Activated CD8-positive, alpha-beta T cell treated with anti-CD3 and anti-CD28 coated beads for 36 hours (primary cell): ENCODE data around the gene DNM3. TPM values are rescaled to one million over a fixed set of nuclear protein-coding genes. Genes with fewer than 3 reads are reported as not detected.

Experiments
- ATAC-seq: fragments of 200-7000 bp; cut with Tn5 transposase; one replicate; pipeline ENCODE4 v1.10.0; 2021; ENCODE audit warnings: mild to moderate bottlenecking, moderate library complexity
- CTCF ChIA-PET: fragments of 350-600 bp; sonication (Branson Sonifier 250); formaldehyde crosslinking; loops from one replicate; lab custom pipeline; 2021; ENCODE audit warnings: antibody characterized with exemption; lab: Charles Lee
- POLR2A ChIA-PET: fragments of 350-600 bp; sonication (Branson Sonifier 250); formaldehyde crosslinking; loops from one replicate; lab custom pipeline; 2021; ENCODE audit warnings: antibody characterized with exemption; lab: Charles Lee
- DNase-seq: peaks from one replicate; pipeline ENCODE4 v3.0.0-alpha.2; 2020
- H3K27ac Mint-ChIP-seq: one replicate; pipeline ENCODE4 v1.8.0; 2021; ENCODE audit warnings: mild to moderate bottlenecking, mixed read lengths
- H3K27me3 Mint-ChIP-seq: one replicate; pipeline ENCODE4 v1.8.0; 2021; ENCODE audit warnings: mixed read lengths
- H3K36me3 Mint-ChIP-seq: one replicate; pipeline ENCODE4 v1.8.0; 2021; ENCODE audit warnings: low read depth, mixed read lengths
- H3K4me1 Mint-ChIP-seq: one replicate; pipeline ENCODE4 v1.8.0; 2021; ENCODE audit warnings: low read depth, mixed read lengths
- H3K4me3 Mint-ChIP-seq: one replicate; pipeline ENCODE4 v1.8.0; 2021; ENCODE audit warnings: mild to moderate bottlenecking, moderate library complexity, mixed read lengths
- H3K9me3 Mint-ChIP-seq: one replicate; pipeline ENCODE4 v1.8.0; 2021; ENCODE audit warnings: mixed read lengths
- intact Hi-C: fragments of 100-400 bp; cut with micrococcal nuclease; formaldehyde crosslinking; loops from one replicate; pipeline ENCODE4 v1.10.0; 2022
- total RNA-seq, 2 experiments: library from RNA; stranded (reverse); gene quantifications; one replicate each; pipeline ENCODE4 v1.2.3, GENCODE V29; 2021
- TF ChIP-seq, protein P1 (sequence below): fragments of 200-600 bp; IDR thresholded peaks from one replicate; pipeline ENCODE4 v1.8.0; 2022; ENCODE audit warnings: antibody characterized with exemption, mild to moderate bottlenecking

Gene DNM3
- total RNA-seq, 2 experiments from 2014 or later: 0.58 to 1.1 TPM

DNA sequence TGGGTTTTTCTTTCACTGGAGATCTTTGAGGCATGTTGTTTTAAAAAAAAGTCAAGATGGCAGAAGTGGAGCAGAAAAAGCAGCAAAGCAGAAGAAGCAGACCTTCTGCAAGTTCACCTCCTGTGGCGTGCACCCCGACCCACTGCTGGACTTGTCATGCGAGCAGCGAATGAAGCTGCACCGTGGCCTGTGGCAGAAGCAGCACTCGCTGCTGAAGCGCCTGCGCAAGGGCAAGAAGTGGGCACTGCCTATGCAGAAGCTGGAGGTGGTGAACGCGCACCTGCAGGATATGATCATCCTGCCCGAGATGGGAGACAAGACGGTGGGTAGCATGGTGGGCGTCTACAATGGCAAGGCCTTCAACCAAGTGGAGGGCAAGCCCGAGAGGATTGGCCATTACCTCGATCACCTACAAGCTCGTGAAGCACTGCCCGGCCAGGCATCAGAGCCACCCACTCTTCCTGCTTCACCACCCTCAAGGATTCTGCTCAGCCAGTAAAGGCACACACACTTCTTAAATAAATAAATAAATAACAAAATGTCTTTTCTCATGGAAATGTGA, 37.8 kb upstream of the DNM3 start:
- TF ChIP-seq, protein P1, sequence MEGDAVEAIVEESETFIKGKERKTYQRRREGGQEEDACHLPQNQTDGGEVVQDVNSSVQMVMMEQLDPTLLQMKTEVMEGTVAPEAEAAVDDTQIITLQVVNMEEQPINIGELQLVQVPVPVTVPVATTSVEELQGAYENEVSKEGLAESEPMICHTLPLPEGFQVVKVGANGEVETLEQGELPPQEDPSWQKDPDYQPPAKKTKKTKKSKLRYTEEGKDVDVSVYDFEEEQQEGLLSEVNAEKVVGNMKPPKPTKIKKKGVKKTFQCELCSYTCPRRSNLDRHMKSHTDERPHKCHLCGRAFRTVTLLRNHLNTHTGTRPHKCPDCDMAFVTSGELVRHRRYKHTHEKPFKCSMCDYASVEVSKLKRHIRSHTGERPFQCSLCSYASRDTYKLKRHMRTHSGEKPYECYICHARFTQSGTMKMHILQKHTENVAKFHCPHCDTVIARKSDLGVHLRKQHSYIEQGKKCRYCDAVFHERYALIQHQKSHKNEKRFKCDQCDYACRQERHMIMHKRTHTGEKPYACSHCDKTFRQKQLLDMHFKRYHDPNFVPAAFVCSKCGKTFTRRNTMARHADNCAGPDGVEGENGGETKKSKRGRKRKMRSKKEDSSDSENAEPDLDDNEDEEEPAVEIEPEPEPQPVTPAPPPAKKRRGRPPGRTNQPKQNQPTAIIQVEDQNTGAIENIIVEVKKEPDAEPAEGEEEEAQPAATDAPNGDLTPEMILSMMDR: no peak
- ChIA-PET CTCF (interaction anchor here (0.9 to 5.5 kb wide), 8 partner anchors 9 to 185 kb away, joined by 3 to 32 read pairs (median 19); no protein-coding TSS in a partner anchor), POLR2A (no interaction called here)
- H3K9me3 Mint-ChIP-seq: no peaks in the 10 kb centered on the region
- no peak overlapping the region for H3K4me3 Mint-ChIP-seq
- no peak overlapping the region for H3K27ac Mint-ChIP-seq
- H3K4me1 Mint-ChIP-seq: peaks cover 4% of the 10 kb centered on the region
- H3K27me3 Mint-ChIP-seq: no peaks in the 10 kb centered on the region
- ATAC-seq: no peak
- H3K36me3 Mint-ChIP-seq: no peaks in the 10 kb centered on the region
- intact Hi-C loops: no loop called here
- no peak for DNase-seq

DNA sequence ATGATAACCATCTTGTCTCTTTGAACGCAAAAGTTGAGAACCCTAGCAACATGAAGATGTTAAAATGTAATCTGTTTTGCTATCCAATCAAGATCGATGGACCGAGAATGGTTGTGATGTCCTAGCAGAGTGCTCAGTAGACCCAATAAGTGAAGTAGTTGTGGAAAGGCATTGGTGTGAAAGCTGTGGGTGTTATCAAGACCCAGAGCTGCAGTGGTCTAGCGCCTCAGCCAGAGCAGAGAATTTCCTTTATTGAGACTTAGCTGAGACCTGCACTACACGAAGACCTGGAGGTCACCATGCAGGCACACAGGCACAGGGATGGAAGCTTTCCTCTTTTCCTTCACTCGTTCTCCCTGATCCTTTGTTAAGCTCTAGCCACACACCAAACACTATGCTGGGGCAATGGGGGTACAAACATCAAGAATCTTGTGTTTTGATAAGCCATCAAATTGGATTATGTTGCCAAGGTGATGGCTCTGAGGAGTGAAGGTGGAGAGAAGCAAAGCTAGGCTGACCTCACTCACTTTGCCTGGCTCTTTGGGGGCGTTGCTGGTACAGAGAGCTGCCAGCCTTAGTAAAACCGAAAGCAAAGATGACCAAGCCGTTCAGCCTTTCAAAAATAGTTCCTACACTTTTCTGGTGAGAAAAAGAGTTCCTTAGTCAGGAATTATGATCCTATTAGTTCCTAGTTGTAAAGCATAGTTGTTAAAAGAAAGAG, 35.7 kb upstream of the DNM3 start:
- CTCF ChIA-PET: interaction anchor here (0.7 to 3.4 kb wide), 5 partner anchors 11 to 197 kb away, joined by 3 to 25 read pairs (median 4); no protein-coding TSS in a partner anchor
- intact Hi-C loops: no loop called here
- Mint-ChIP-seq H3K4me3 (no peak overlapping the region), H3K9me3 (no peaks in the 10 kb centered on the region), H3K27me3 (no peaks in the 10 kb centered on the region), H3K4me1 (peaks cover 4% of the 10 kb centered on the region), H3K36me3 (no peaks in the 10 kb centered on the region), H3K27ac (no peak overlapping the region)
- POLR2A ChIA-PET: interaction anchor here (0.6 kb wide), 1 partner anchor 14 kb away, joined by 4 read pairs; no protein-coding TSS in a partner anchor
- no peak for DNase-seq
- ATAC-seq: peak; percentile 39
- TF ChIP-seq, protein P1: no peak

DNA sequence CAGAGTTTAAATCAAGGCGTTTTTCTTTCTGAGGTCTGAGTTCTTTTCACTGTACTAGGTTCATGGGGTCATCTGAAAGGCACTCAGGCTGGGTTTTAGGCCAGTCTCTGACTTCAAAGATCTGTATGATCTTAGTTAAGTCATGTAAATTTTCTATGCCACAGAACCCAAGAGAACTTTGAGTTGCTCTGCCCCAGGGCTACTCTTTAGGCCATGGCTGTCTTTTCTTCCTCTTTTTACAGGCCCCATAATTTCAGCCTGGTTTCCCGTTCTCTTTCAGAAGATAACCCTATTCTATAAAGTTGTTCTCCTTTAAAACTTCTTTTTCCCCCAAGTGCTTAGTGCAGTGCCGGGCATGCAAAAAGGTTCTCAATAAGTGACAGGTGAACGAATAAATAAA, 33.7 kb upstream of the DNM3 start:
- intact Hi-C loops: no loop called here
- TF ChIP-seq, protein P1: no peak
- Mint-ChIP-seq H3K36me3 (no peaks in the 10 kb centered on the region), H3K9me3 (no peaks in the 10 kb centered on the region), H3K4me3 (no peak overlapping the region), H3K27ac (no peak overlapping the region), H3K4me1 (peaks cover 4% of the 10 kb centered on the region), H3K27me3 (no peaks in the 10 kb centered on the region)
- ChIA-PET CTCF (interaction anchor here (1.4 to 3.1 kb wide), 2 partner anchors 163 to 177 kb away, joined by 5 to 14 read pairs; no protein-coding TSS in a partner anchor), POLR2A (no interaction called here)
- no peak for DNase-seq
- ATAC-seq: no peak

DNA sequence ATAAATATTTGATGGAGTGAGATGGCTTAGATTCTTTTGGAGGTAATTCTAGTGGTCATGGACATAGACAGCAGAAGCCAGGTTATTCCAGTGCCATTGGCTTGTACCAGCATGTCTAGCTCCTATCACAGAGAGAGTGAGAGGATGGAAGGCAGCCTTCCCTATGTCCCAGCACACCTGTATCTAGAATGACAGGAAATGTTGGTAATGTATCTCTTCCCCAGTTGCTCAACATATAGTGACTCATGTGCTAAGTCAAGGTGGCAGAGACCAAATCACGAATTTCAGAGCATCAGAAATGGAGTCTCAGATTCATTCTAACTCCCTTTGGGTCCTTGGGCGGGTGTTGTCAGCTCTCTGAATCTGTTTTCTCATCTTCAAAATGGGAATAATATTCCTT, 31.5 kb upstream of the DNM3 start:
- H3K27me3 Mint-ChIP-seq: no peaks in the 10 kb centered on the region
- no peaks in the 10 kb centered on the region for H3K9me3 Mint-ChIP-seq
- DNase-seq: no peak
- POLR2A ChIA-PET: no interaction called here
- ATAC-seq: no peak
- no peak overlapping the region for H3K27ac Mint-ChIP-seq
- TF ChIP-seq, protein P1: no peak
- CTCF ChIA-PET: interaction anchor here (0.5 to 5.4 kb wide), 3 partner anchors 9 to 175 kb away, joined by 3 to 42 read pairs (median 14); no protein-coding TSS in a partner anchor
- H3K4me3 Mint-ChIP-seq: no peak overlapping the region
- H3K36me3 Mint-ChIP-seq: no peaks in the 10 kb centered on the region
- intact Hi-C loops: no loop called here
- H3K4me1 Mint-ChIP-seq: peaks cover 4% of the 10 kb centered on the region

DNA sequence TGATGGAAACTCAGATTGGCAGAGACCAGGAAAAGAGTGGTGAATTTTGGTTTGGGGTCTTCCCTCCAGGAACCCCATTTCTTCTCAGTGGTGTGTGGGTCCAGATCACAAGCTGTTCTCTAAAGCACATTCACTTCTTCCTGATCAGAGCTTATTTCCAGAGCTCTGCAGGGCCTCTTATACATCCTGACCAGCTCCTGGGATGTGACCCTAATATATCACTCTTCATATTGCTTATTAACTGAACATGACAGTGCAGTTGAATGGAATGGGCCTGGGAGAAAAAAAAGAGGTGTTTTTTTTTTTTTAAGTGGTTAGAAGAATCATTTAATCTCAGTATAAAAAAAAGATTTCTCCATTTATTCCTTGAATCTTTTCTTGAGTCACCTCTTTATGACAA, 29.6 kb upstream of the DNM3 start:
- no peaks in the 10 kb centered on the region for H3K27me3 Mint-ChIP-seq
- TF ChIP-seq, protein P1: no peak
- ChIA-PET CTCF (interaction anchor here (1.9 to 5.4 kb wide), 2 partner anchors 11 to 57 kb away, joined by 5 to 42 read pairs; no protein-coding TSS in a partner anchor), POLR2A (interaction anchor here (1.4 kb wide), 1 partner anchor 8 kb away, joined by 3 read pairs; no protein-coding TSS in a partner anchor)
- no peak for ATAC-seq
- no peak for DNase-seq
- no peaks in the 10 kb centered on the region for H3K4me1 Mint-ChIP-seq
- H3K27ac Mint-ChIP-seq: no peak overlapping the region
- intact Hi-C loops: no loop called here
- no peaks in the 10 kb centered on the region for H3K36me3 Mint-ChIP-seq
- H3K9me3 Mint-ChIP-seq: no peaks in the 10 kb centered on the region
- H3K4me3 Mint-ChIP-seq: no peak overlapping the region
